Neutrophil (primary cell): Measurements from ENCODE around the gene SEMA6A.

Source experiments
- H3K27ac ChIP-seq: fragments of 200-600 bp; sonication (generic); 2 replicates; pipeline ENCODE4 v1.5.1; 2016; ENCODE audit warnings: mild to moderate bottlenecking, moderate library complexity
- H3K27me3 ChIP-seq: fragments of 200-600 bp; sonication (generic); 2 replicates; pipeline ENCODE4 v1.6.0; 2016; ENCODE audit warnings: mild to moderate bottlenecking
- H3K36me3 ChIP-seq: fragments of 200-600 bp; sonication (generic); 2 replicates; pipeline ENCODE4 v1.5.1; 2017
- H3K4me1 ChIP-seq, 2 experiments: fragments of 200-600 bp in 1 of 2; sonication (generic) in 1 of 2; 1 replicate in 1 of 2; 2 replicates in 1 of 2; pipeline versions ENCODE4 v1.5.1 to v1.6.1; 2013 to 2016; ENCODE audit warnings: low read depth in 1 of 2, low read length in 1 of 2, mild to moderate bottlenecking in 1 of 2, moderate library complexity in 1 of 2; ENCODE audit not compliant: control insufficient read depth in 1 of 2, insufficient read depth in 1 of 2
- H3K4me3 ChIP-seq, 2 experiments: fragments of 200-600 bp in 1 of 2; sonication (generic) in 1 of 2; 1 replicate in 1 of 2; 2 replicates in 1 of 2; pipeline ENCODE4 v1.5.1; 2013 to 2016; ENCODE audit warnings: low read depth in 1 of 2, low read length in 1 of 2, mild to moderate bottlenecking in 1 of 2, moderate library complexity in 1 of 2
- H3K9me3 ChIP-seq: fragments of 200-600 bp; sonication (generic); 2 replicates; pipeline ENCODE4 v1.5.1; 2016
- CTCF ChIP-seq: fragments of 200-600 bp; sonication (generic); IDR thresholded peaks from 2 replicates; pipeline ENCODE4 v1.5.1; 2016; ENCODE audit warnings: antibody characterized with exemption

The SEMA6A gene

GRCh38 chr5:116418774-116419173 is 155.8 kb downstream of the SEMA6A start:
- H3K4me3 ChIP-seq: no peak overlapping the region
- no peak overlapping the region for H3K27ac ChIP-seq
- no peaks in the 10 kb centered on the region for H3K9me3 ChIP-seq
- H3K4me1 ChIP-seq: no peaks in the 10 kb centered on the region
- H3K27me3 ChIP-seq: no peaks in the 10 kb centered on the region
- TF ChIP-seq CTCF: no peak
- no peaks in the 10 kb centered on the region for H3K36me3 ChIP-seq

- H3K27me3 ChIP-seq: no peaks in the 10 kb centered on the region
- H3K4me3 ChIP-seq: no peak overlapping the region
- no peaks in the 10 kb centered on the region for H3K9me3 ChIP-seq
- H3K27ac ChIP-seq: no peak overlapping the region
- H3K4me1 ChIP-seq: no peaks in the 10 kb centered on the region
- H3K36me3 ChIP-seq: no peaks in the 10 kb centered on the region
- no peak for TF ChIP-seq CTCF
Measured at GRCh38 chr5:116418016-116418415, 156.6 kb downstream of the SEMA6A start.

- Histone ChIP-seq H3K36me3 (no peaks in the 10 kb centered on the region), H3K27me3 (no peaks in the 10 kb centered on the region), H3K9me3 (no peaks in the 10 kb centered on the region), H3K27ac (no peak overlapping the region), H3K4me1 (no peaks in the 10 kb centered on the region), H3K4me3 (no peak overlapping the region)
- TF ChIP-seq CTCF: no peak
Measured at GRCh38 chr5:116415989-116416388, 158.6 kb downstream of the SEMA6A start.

GRCh38 chr5:116415182-116415581 is 159.4 kb downstream of the SEMA6A start:
- no peak for TF ChIP-seq CTCF

GRCh38 chr5:116411101-116411571 is 163.5 kb downstream of the SEMA6A start:
- Histone ChIP-seq H3K27ac (no peak overlapping the region), H3K36me3 (no peaks in the 10 kb centered on the region)

More at GRCh38 chr5:116415182-116415581, 159.4 kb downstream of the SEMA6A start:
- H3K36me3 ChIP-seq: no peaks in the 10 kb centered on the region
- no peak overlapping the region for H3K27ac ChIP-seq
- no peaks in the 10 kb centered on the region for H3K9me3 ChIP-seq
- H3K4me3 ChIP-seq: no peak overlapping the region
- H3K4me1 ChIP-seq: no peaks in the 10 kb centered on the region
- no peaks in the 10 kb centered on the region for H3K27me3 ChIP-seq

More at GRCh38 chr5:116411101-116411571, 163.5 kb downstream of the SEMA6A start:
- TF ChIP-seq CTCF: no peak
- Histone ChIP-seq H3K4me1 (no peaks in the 10 kb centered on the region), H3K27me3 (no peaks in the 10 kb centered on the region), H3K4me3 (no peak overlapping the region), H3K9me3 (no peaks in the 10 kb centered on the region)
